ENCODE measurements around the gene COA5.

COA5 gene

DNA sequence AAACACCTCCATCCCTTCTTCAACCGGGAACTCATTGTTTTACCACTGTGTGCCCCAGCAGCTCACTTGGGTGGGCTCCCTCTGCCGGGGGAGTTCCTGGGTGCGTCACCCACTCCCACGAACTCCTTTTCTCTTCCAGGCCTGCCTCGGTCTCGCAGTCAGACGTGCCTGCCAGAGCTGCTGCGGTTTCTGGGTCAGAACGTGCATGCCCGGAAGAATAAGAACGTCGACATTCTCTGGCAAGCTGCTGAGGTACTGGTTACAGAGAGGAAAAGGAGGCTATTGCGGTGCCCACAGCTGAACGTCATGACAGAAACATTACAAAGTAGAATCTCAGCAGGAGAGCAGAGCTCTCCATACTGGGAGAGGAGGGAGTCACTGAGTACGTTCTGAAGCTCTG lies 35.6 kb downstream of the COA5 start:
- H3K4me3 ChIP-seq (ENCODE audit: low read depth, low read length): no peak overlapping the region

DNA sequence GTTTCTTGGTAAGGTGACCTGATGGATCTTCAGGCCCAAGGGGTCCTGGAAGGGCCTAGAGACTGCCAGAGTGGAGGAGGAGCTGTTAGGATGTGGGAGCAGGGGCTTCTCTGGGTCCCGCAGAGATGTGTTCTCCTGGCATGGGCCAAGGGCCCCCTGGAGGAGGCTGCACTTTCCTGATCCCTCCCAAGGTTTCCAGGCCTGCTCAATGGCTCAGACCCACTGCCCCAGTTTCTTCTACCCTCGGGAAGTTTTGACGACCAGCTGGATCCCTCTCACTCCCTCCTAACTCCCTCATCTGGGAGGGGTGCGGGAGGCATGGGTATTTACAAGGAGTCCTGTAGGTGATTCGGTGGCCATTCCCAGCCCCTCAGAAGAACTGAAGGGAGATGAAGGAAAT lies 36.1 kb downstream of the COA5 start:
- no peak overlapping the region for H3K4me3 ChIP-seq (ENCODE audit: low read depth, low read length)

DNA sequence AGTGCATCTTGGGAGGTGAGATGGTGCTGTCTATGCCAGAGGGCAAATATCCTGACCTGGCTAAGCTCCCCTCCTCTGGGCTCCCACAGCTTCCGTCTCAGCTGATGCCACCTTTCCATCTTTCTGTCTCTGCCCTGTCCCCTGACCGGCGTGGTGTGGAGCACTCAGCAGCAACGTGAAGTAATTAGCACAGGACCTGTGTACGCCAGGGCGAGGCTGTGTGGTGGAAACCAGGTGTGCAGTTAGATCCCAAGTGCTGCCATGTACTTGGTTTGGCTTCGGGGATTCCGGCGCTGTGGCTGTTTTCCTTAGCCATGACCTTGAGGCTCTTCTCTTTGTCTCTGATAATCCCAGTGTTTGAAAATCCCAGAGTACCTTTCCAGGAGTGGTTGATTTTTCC lies 36.5 kb downstream of the COA5 start:
- no peak overlapping the region for H3K4me3 ChIP-seq (ENCODE audit: low read depth, low read length)

DNA sequence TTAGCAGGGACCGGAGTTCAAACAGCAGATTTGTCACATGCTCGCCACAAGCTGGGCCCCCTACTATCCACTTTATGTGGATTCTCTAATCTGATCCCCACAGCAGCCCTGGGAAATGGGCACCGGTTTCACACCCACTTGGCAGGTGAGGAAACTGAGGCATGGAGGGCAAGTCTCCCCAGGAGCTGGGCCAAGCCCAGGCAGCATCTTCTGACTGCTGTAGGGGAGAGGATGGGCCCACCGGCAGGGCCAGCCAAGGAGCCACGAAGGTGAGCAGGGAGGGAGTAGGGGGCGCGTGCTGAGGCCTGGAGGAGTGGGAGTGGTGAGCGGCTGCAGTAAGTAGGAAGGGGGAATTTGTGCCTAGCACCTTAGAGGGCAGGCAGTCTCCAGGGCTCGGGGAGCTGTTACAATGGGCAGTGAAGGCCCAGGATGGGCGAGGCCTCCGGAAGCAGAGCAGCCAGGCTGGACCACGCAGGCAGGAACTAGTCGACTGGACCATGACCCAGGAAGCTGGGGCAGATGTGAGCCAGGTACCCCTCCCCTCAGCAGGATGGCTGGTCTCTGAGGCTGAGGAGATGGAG lies 37.1 kb downstream of the COA5 start:
- no peak overlapping the region for H3K4me3 ChIP-seq (ENCODE audit: low read depth, low read length)

DNA sequence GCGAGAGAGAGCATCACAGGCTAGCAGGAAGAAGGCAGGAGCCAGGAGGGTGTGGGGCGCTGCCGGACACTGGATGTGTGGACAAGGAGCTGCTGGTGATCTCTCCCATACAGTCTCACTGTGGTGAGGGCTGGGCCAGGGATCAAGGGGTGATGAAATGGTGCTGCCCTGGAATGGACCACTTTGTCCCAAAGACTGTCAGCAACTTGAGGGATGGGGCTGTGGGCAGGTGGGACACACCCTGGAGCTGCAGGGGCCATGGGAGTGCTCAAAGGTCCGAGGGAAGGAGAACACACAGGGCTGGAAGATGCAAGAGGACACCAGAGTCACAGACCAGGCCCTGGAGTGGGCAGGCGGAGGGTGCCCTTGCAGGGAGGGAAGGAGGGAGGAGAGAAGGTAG lies 38.0 kb downstream of the COA5 start:
- H3K4me3 ChIP-seq (ENCODE audit: low read depth, low read length): no peak overlapping the region

DNA sequence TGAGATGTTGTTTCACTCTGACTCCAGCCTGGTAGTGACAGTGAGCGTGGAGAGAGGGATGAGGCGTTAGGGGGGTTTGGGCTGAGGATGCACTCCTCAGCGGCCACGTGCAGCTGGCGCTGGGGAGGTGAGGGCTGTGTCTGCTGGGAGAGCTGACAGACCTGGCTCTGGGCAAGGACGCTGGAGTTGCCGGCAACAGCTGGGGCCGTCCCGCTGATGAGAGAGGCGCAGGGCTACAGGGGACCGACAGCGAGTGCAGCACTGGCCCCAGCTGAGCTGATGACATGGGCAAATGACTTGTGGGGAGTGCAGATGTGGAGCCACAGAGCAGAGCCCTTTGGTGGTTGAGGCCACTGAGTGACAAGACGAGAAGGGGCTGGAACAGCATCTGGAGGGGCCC lies 38.4 kb downstream of the COA5 start:
- no peak overlapping the region for H3K4me3 ChIP-seq (ENCODE audit: low read depth, low read length)

DNA sequence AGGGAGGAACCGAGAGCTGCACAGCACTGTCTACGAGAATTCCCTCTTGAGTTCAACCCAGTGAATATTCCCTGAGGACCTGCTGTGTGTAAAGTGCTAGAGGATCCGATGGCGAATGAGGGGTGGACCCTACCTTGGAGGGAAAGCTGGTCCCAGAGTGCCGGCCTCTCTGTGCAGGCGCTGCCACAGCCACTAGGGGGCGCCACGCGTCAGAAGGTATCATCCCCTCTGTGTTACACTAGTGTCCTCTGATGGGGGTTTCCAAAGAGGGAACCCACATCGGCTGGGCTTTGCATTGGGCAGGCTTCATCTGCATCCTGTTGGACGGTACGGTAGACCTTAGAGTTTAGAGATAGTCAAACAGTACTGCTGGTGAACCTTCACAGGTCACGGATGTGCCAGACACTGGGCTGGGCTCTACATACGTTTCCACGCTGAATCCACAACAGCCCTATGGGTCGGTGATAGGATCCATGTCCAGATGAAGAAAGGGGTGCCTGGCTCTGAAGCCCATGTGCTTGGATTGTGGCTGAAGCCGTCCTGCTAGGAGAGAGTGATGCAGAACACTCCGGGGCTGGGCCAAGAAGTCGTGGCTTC lies 39.0 kb downstream of the COA5 start:
- H3K4me3 ChIP-seq (ENCODE audit: low read depth, low read length): no peak overlapping the region

DNA sequence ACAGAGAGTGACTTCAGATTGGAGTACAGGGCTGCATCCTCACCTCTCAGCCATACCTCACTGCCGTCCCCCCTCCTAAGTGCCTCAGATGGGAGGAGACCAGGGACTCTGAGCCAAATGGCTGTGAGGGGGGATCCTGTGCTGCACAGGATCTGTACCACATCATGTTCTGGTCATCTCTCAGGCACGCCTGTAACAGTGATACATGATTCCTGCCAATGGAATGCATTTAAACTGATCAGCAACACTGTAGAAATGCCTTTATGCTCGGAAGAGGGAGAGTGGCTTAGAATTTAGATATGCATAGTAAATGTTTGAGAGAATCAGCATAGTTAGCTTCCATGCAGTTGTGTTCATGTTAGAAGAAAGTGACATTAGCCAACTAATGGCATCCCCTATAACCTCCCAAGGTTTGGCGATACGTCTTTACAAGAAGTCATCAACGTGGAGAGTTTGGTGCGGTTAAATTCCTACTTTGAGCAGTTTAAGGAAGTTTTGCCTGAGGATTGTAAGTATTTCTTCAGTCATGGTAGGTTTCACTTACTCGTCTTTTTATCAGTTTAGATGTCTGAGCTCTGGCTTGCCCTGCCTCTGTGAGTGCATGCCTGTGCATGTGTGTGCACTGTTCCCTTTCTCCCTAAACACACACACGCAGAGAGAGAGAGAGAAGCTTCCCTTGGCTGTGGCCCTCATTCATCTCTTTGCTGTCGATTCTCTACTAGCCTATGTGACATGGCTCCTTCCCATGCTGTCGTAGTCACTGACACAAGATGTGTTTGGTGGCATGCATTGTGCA lies 40.0 kb downstream of the COA5 start:
- H3K4me3 ChIP-seq (ENCODE audit: low read depth, low read length): no peak overlapping the region

DNA sequence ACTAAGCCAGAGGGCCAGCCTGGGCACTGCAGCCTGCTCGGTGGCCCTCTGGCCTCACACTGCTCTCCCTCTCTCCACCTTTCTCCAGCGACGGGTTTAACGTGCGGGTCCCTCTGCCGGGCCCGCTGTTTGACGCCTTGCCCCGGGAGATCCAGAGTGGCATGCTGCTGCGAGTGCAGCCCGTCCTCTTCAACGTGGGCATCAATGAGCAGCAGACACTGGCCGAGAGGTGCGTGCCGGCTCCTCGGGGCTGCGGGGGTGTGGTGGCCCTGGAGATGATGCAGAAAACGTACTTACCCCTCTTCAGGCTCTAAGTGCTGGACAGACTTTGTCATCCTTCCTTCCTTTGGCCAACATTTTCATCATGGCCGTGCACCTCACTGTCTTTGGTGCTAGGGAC lies 42.4 kb downstream of the COA5 start:
- H3K4me3 ChIP-seq (ENCODE audit: low read depth, low read length): no peak overlapping the region

DNA sequence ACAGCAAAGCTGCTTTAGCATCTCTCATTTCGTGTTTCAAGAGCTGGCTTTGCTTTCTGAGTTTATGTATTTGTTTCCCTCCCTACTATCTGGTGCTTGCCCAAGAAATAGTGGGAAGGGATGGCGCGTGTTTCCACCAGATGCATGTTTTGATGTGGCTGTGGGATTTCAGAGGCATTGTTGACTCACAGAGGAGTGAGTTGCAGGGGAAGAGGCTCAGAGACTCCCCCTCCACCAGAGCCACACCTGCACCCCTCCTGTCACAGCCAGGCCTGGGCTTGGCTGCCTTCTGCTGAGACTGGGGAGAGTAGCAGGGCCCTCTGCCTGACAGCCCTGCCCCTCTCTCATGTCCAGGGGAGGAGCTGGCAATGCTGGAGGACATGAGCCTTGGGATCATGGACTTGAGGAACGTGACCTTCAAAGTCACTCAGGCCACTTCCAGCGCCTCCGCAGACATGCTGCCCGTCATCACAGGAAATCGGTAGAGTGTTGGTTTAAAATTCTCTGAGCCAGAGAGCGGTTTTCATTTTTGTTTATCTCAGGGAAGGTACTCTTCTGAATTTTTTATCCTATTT lies 42.9 kb downstream of the COA5 start:
- H3K4me3 ChIP-seq (ENCODE audit: low read depth, low read length): no peak overlapping the region

DNA sequence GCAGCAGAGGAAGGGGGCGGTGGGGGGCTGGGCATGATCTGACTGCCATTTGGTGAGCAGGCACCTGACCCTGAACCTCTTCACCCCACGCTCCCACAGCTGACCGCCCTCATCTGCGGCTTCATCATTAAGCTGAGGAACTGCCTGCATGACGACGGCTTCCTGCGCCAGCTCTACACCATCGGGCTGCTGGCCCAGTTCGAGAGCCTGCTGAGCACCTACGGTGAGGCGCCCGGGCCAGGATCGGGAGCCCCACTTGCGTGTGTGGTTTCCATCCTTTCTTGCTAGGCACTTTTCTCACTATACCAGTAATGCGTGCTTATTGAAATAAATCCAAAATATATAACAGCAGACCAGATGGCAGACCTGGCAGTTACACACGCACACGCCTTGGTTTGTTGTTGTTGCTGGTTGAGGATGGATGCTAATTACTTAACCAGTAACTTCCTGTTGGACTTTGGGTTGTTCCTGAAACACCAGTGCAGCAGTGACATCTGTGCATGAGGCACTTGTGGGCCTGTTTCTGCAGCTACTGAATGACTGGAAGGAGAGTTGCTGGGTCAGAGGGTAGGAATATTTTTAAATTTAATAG lies 43.7 kb downstream of the COA5 start:
- H3K4me3 ChIP-seq (ENCODE audit: low read depth, low read length): no peak overlapping the region

DNA sequence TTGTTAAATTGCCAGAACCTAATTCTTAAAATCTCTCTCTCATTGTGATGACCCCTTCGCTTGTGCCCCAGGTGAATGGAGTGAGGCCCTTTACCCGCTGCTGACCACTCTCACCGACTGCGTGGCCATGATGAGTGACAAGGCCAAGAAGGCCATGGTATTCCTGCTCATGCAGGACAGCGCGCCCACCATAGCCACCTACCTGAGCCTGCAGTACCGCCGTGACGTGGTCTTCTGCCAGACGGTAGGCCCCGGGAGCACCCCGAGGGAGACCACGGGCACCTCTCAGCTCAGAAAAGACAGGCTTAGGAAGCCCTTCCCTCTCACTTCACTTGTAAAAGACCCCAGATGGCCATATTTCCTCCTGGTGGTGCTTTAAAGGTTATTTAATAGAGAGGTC lies 44.9 kb downstream of the COA5 start:
- no peak overlapping the region for H3K4me3 ChIP-seq (ENCODE audit: low read depth, low read length)

DNA sequence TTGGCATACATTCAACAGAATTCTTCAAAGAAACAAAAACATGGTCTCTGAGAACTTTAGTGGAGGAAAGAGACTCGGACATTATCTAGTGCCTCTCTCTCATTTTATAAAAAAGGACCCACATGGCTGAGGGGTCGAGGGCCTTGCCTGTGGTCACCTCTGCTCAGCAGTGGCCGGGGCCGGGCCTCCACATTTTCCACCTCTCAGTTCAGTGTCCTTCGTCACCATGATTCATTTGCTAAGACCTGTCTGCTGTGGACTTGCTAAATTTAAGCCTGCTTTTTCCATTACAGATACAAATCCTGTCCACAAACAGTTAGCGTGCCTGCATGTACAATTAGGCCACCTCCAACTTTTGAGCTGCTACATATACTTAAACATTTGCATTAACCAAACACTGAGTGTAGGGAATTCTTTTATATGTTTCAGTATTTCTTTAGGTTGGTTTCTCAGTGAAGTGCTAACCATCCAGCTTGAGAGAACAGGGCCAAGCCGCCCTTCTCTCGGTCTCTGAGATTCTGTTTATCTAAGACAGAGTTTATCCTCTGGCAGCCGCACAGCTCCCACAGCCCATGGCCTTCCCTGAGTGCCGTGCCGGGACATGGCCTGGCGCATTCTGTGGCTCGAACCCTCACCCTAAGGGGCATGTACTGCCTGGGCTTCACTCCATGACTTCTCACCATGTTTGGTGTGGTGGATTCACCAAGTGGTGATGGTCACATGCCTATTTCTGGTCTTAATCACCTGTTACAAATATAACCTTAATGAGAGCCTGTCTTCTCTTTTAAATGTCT lies 46.2 kb downstream of the COA5 start:
- H3K4me3 ChIP-seq (ENCODE audit: low read depth, low read length): no peak overlapping the region

DNA sequence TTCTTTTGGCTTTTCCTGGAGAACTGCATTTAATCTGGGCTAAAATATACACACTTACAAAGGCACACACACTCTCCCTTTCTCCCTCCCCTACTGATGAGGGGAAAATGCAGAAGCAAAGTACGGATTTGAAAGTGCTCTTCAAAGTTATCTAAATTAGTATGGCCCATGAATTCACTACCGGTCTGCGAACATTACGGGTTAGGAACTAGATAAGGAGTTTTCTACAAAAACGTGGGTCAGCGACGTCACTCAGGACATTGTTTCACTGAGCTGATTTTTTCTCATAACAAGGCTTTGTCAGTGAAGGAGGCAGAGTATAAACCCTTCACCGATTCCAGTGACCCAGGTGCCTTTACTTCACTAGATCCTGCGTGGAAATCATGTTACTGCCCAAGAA lies 47.3 kb downstream of the COA5 start:
- H3K4me3 ChIP-seq (ENCODE audit: low read depth, low read length): no peak overlapping the region

DNA sequence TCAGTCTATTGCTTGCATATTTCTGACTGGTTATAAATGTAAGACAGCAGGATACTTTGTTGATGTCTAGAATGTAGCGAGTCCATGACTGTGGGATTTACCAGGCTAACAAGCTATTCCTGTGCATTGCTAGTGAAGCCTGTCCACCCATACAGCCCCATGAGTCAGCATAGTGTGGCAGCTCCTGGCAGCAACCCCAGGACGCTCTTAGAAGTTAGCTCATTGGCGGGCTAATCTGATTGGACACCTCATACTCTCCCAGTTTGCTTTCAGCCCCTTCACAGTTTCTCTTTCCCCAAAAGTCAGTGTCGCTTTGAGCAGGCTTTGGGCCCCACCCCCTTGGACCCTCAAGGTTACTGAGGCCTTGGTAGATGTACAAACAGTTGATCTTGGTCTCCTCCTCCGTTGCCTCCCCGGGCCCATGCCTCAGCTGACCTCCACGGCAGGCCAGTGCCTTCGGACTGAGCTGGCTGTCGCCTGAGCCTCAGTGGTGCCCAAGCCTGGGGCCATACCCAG lies 48.0 kb downstream of the COA5 start:
- H3K4me3 ChIP-seq (ENCODE audit: low read depth, low read length): no peak overlapping the region

DNA sequence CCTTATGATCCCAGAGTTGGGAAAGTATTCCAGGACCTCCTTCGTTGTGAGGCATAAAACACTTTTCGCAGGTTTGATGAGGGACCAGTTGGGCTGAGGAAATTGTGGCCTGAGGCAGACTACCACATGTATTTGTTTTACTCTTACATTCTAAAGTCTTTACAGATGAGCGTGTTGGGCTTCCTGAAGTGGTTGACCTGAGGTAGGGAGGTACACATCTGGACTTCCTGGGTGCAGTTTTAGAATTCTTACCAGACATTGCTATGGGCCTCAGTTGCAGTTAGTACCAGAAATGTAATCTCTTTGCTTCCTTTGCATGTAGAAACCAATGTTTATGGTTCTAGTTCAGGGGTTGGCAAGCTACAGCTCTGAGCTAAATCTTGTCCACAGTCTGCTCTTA lies 48.7 kb downstream of the COA5 start:
- H3K4me3 ChIP-seq (ENCODE audit: low read depth, low read length): no peak overlapping the region

DNA sequence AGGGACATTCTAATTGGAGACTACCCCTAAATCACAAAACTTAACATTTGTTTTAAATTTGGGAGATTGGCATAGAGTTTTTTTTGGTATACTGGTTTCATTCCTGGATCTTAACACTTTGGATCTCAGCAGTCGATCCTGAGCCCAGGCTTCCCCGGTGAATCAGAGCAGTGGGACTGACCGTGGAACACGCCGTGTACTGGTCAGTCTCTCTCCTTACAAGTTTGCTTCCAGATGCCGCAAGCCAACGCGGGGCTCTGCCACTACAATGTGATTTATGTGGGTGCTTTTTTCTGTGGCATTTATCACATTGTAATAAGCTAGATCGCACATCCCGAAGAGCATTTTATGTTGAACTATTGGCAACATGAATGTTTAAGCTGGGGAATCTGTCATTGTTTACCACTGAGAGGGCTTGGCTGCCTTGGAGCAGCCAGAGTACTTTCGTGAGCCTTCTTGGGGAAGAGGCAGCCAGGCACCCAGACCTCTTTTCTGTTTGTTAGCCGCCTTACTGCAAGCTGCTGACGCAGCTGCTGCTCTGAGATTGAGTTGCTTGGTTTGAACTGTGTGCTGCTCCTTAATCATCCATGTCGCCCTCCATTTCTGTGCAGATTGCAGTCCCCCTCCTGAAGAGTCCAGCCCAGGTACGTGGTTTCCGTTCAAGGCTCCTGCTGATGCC lies 49.3 kb downstream of the COA5 start:
- no peak overlapping the region for H3K4me3 ChIP-seq (ENCODE audit: low read depth, low read length)

DNA sequence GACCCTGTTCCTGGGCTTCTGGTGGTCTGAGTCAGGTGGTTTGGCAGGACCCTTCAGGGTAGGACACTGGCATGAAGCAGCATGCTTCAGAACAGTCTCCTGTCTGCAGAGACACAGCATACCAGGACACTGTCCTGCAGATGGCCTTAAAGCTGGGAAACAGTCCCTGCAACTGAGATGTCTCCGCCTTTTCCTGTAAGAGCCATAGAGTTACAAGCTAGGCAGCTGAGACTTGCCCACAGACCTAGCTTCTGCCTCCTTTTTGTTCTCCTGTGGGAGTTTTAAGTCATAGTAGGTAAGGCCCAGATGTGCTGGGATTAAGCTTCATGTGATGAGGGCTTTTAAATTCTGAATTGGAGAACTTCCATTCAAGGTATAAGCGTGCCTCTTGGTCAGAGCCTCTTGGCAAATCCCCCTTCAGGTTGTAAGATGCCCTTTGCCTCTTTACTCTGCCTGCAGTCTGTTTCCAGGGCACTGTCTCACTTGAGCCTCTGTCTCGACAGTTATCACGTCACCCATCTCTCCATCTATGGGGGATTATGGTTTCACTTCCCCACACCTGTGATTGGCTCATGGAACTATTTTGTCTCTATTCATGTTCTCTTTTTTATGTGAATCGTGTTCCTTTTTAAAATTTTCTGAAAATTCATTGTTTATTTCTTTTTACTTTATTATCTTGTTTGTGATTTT lies 51.8 kb downstream of the COA5 start:
- no peak overlapping the region for H3K4me3 ChIP-seq (ENCODE audit: low read depth, low read length)

DNA sequence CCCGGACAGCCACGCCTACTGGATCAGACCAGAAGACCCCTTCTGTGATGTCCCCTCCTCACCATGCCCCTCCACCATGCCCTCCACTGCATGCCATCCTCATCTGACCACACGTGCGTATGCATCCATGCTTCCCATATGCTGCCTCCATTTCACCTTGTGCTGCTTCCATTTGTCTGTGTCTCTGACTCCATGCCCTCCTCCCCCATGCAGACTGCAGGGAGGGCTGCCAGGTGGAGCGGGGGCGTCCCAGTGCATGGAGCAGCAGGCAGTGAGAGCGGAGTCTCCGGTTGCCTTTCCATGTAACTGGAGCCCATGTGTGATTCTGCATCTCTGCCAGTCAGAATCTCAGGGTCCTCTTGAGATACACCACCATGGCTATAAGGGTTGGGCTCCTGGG lies 52.6 kb downstream of the COA5 start:
- H3K4me3 ChIP-seq (ENCODE audit: low read depth, low read length): no peak overlapping the region

Data from iPS-11a (cell line).